Breast epithelium (tissue), 4 donors: ENCODE results near the gene OR52M1. TPM values are rescaled to one million over a fixed set of nuclear protein-coding genes. Genes with fewer than 3 reads are reported as not detected.

Experiments used
- DNase-seq, 2 donors: peaks; one replicate each; pipeline ENCODE4 v3.0.0-alpha.2; 2019; ENCODE audit warnings: low spot score in 2 of 2
- H3K27ac ChIP-seq, 2 donors: fragments of 200-600 bp; sonication (generic) in 1 of 2; one replicate each; pipeline ENCODE4 v1.5.1; 2016 to 2019; ENCODE audit warnings: mild to moderate bottlenecking in 1 of 2
- H3K27me3 ChIP-seq, 2 donors: fragments of 200-600 bp; sonication (generic) in 1 of 2; one replicate each; pipeline versions ENCODE4 v1.5.1 to v1.6.0; 2017 to 2019; ENCODE audit warnings: control low read depth in 1 of 2, mild to moderate bottlenecking in 1 of 2
- H3K36me3 ChIP-seq: fragments of 200-600 bp; one replicate; pipeline ENCODE4 v1.5.1; 2019
- H3K4me1 ChIP-seq, 2 donors: fragments of 200-600 bp; sonication (generic); one replicate each; pipeline ENCODE4 v1.5.1; 2016 to 2019; ENCODE audit warnings: control low read depth in 1 of 2
- H3K4me3 ChIP-seq, 3 donors: fragments of 200-600 bp; sonication (generic); 1 replicate in 2 of 3; 2 replicates in 1 of 3; pipeline ENCODE4 v1.5.1; 2016 to 2019; ENCODE audit warnings: mild to moderate bottlenecking in 3 of 3, moderate library complexity in 2 of 3
- H3K9me3 ChIP-seq, 2 donors: fragments of 200-600 bp; sonication (generic) in 1 of 2; one replicate each; pipeline ENCODE4 v1.5.1; 2016 to 2019; ENCODE audit warnings: control low read depth in 1 of 2
- CTCF ChIP-seq, 3 donors: fragments of 450-650 bp; IDR thresholded peaks; one replicate each; pipeline ENCODE4 v1.5.1; 2016 to 2017; ENCODE audit warnings: antibody characterized with exemption in 3 of 3, mild to moderate bottlenecking in 3 of 3, moderate library complexity in 3 of 3
- POLR2A ChIP-seq: fragments of 450-650 bp; IDR thresholded peaks from one replicate; pipeline ENCODE4 v1.6.1; 2016; ENCODE audit warnings: antibody characterized with exemption, mild to moderate bottlenecking, moderate library complexity
- POLR2AphosphoS5 ChIP-seq, 3 donors: sonication (generic); formaldehyde crosslinking; IDR thresholded peaks; one replicate each; pipeline ENCODE4 v1.6.1; 2017; ENCODE audit warnings: antibody characterized with exemption in 3 of 3
- intact Hi-C: fragments of 100-400 bp; cut with DNase I; formaldehyde crosslinking; loops from one replicate; pipeline ENCODE4 v1.15.1; 2023; ENCODE audit warnings: low total_unique reads
- total RNA-seq, 3 donors: library from RNA; depleted of rRNA; stranded (reverse); fragments of >200 nt; gene quantifications; one replicate each; pipeline ENCODE4 v1.1.0, GENCODE V29; 2016

OR52M1 gene
- total RNA-seq, 3 donors from 2014 or later: not detected

GRCh38 chr11:4511282-4512245 lies 33.4 kb upstream of the OR52M1 start:
- TF ChIP-seq CTCF (IDR thresholded peaks at IDR 0.05) (no peak), POLR2AphosphoS5 (IDR thresholded peaks at IDR 0.05) (no peak), POLR2A (no peak)
- Histone ChIP-seq H3K9me3 (no peaks in the 10 kb centered on the region), H3K27ac (peak overlapping the region in 1 of 2 donors; percentile 58), H3K27me3 (no peaks in the 10 kb centered on the region), H3K4me3 (no peak overlapping the region), H3K4me1 (no peaks in the 10 kb centered on the region), H3K36me3 (no peaks in the 10 kb centered on the region)
- intact Hi-C loops: no loop called here
- no peak for DNase-seq

- TF ChIP-seq CTCF (IDR thresholded peaks at IDR 0.05) (no peak), POLR2A (no peak), POLR2AphosphoS5 (IDR thresholded peaks at IDR 0.05) (no peak)
- DNase-seq: no peak
- Histone ChIP-seq H3K4me3 (no peak overlapping the region), H3K36me3 (no peaks in the 10 kb centered on the region), H3K4me1 (no peaks in the 10 kb centered on the region), H3K9me3 (no peaks in the 10 kb centered on the region), H3K27me3 (no peaks in the 10 kb centered on the region), H3K27ac (no peak overlapping the region)
- intact Hi-C loops: no loop called here
Measured at GRCh38 chr11:4514196-4514595, 30.8 kb upstream of the OR52M1 start.

- TF ChIP-seq POLR2A (no peak), CTCF (IDR thresholded peaks at IDR 0.05) (no peak), POLR2AphosphoS5 (IDR thresholded peaks at IDR 0.05) (no peak)
- H3K4me1 ChIP-seq: no peaks in the 10 kb centered on the region
- no peak overlapping the region for H3K27ac ChIP-seq
- no peak for DNase-seq
- H3K27me3 ChIP-seq: no peaks in the 10 kb centered on the region
- intact Hi-C loops: no loop called here
- H3K9me3 ChIP-seq: no peaks in the 10 kb centered on the region
- no peaks in the 10 kb centered on the region for H3K36me3 ChIP-seq
- H3K4me3 ChIP-seq: no peak overlapping the region
Measured at GRCh38 chr11:4522339-4522738, 22.7 kb upstream of the OR52M1 start.

GRCh38 chr11:4522752-4523151 lies 22.2 kb upstream of the OR52M1 start:
- DNase-seq: no peak
- Histone ChIP-seq H3K4me1 (no peaks in the 10 kb centered on the region), H3K27me3 (no peaks in the 10 kb centered on the region), H3K27ac (no peak overlapping the region), H3K9me3 (no peaks in the 10 kb centered on the region), H3K36me3 (no peaks in the 10 kb centered on the region), H3K4me3 (no peak overlapping the region)
- intact Hi-C loops: no loop called here
- TF ChIP-seq POLR2AphosphoS5 (IDR thresholded peaks at IDR 0.05) (no peak), POLR2A (no peak), CTCF (IDR thresholded peaks at IDR 0.05) (no peak)

GRCh38 chr11:4523666-4524065 lies 21.3 kb upstream of the OR52M1 start:
- no peaks in the 10 kb centered on the region for H3K9me3 ChIP-seq
- H3K27ac ChIP-seq: no peak overlapping the region
- DNase-seq: peak in 1 of 2 donors; percentile 18
- no peaks in the 10 kb centered on the region for H3K36me3 ChIP-seq
- no peak for TF ChIP-seq CTCF (IDR thresholded peaks at IDR 0.05)
- TF ChIP-seq POLR2AphosphoS5 (IDR thresholded peaks at IDR 0.05): no peak
- TF ChIP-seq POLR2A: no peak
- no peak overlapping the region for H3K4me3 ChIP-seq
- no peaks in the 10 kb centered on the region for H3K27me3 ChIP-seq
- H3K4me1 ChIP-seq: no peaks in the 10 kb centered on the region
- intact Hi-C loops: no loop called here
